Activated naive CD4-positive, alpha-beta T cell treated with anti-CD3 and anti-CD28 coated beads, Interleukin-2, amount 10 ng/mL, durations not matched to agents 7 days and 5 days (primary cell): ENCODE data around the gene DDIAS.

Source experiments
- CTCF ChIA-PET: fragments of 350-600 bp; sonication (Branson Sonifier 250); formaldehyde crosslinking; loops from one replicate; lab custom pipeline; 2021; ENCODE audit warnings: antibody characterized with exemption; lab: Charles Lee
- DNase-seq: peaks from one replicate; pipeline ENCODE4 v3.0.0-alpha.2; 2020
- H3K27ac Mint-ChIP-seq: one replicate; pipeline ENCODE4 v1.8.0; 2021; ENCODE audit warnings: mild to moderate bottlenecking, moderate library complexity, mixed read lengths
- H3K27me3 Mint-ChIP-seq: one replicate; pipeline ENCODE4 v1.8.0; 2021; ENCODE audit warnings: mild to moderate bottlenecking, mixed read lengths
- H3K36me3 Mint-ChIP-seq: one replicate; pipeline ENCODE4 v1.8.0; 2021; ENCODE audit warnings: mixed read lengths
- H3K4me1 Mint-ChIP-seq: one replicate; pipeline ENCODE4 v1.8.0; 2021; ENCODE audit warnings: mixed read lengths
- H3K4me3 Mint-ChIP-seq: one replicate; pipeline ENCODE4 v1.8.0; 2021; ENCODE audit warnings: mild to moderate bottlenecking, moderate library complexity, mixed read lengths
- H3K9me3 Mint-ChIP-seq: one replicate; pipeline ENCODE4 v1.8.0; 2021; ENCODE audit warnings: mixed read lengths

DDIAS gene

GRCh38 chr11:82871646-82872045 lies 29.9 kb upstream of the DDIAS start:
- CTCF ChIA-PET, result no interaction called here
- Mint-ChIP-seq H3K4me1 (peaks cover 51% of the 10 kb centered on the region), H3K36me3 (peaks cover 8% of the 10 kb centered on the region), H3K9me3 (peaks cover 12% of the 10 kb centered on the region), H3K27me3 (peaks cover 9% of the 10 kb centered on the region), H3K4me3 (no peak overlapping the region), H3K27ac (no peak overlapping the region)
- DNase-seq, result no peak

- Mint-ChIP-seq H3K36me3 (peaks cover 11% of the 10 kb centered on the region), H3K9me3 (peaks cover 19% of the 10 kb centered on the region), H3K27me3 (peaks cover 6% of the 10 kb centered on the region), H3K4me3 (no peak overlapping the region), H3K4me1 (peaks cover 48% of the 10 kb centered on the region), H3K27ac (peak overlapping the region; percentile 19)
- CTCF ChIA-PET, result interaction anchor here (0.7 kb wide), 1 partner anchor 190 kb away, joined by 3 read pairs; no protein-coding TSS in a partner anchor
- DNase-seq, result no peak
Observed at GRCh38 chr11:82872377-82873150, 29.0 kb upstream of the DDIAS start.

GRCh38 chr11:82873919-82874333 lies 27.6 kb upstream of the DDIAS start:
- Mint-ChIP-seq H3K9me3 (peaks cover 27% of the 10 kb centered on the region), H3K4me1 (peaks cover 46% of the 10 kb centered on the region), H3K27me3 (peaks cover 4% of the 10 kb centered on the region), H3K36me3 (peaks cover 17% of the 10 kb centered on the region), H3K4me3 (peak overlapping the region; percentile 7), H3K27ac (peak overlapping the region; percentile 78)
- CTCF ChIA-PET, result no interaction called here
- peak; percentile 22 for DNase-seq

- CTCF ChIA-PET, result no interaction called here
- Mint-ChIP-seq H3K4me3 (no peak overlapping the region), H3K36me3 (peaks cover 22% of the 10 kb centered on the region), H3K9me3 (peaks cover 27% of the 10 kb centered on the region), H3K27me3 (no peaks in the 10 kb centered on the region), H3K27ac (no peak overlapping the region), H3K4me1 (peaks cover 46% of the 10 kb centered on the region)
- no peak for DNase-seq
Observed at GRCh38 chr11:82874646-82875523, 26.7 kb upstream of the DDIAS start.

- peaks cover 1% of the 10 kb centered on the region for H3K9me3 Mint-ChIP-seq
- no peaks in the 10 kb centered on the region for H3K4me1 Mint-ChIP-seq
- H3K27ac Mint-ChIP-seq, result no peak overlapping the region
- no peaks in the 10 kb centered on the region for H3K27me3 Mint-ChIP-seq
- CTCF ChIA-PET, result interaction anchor here (0.8 to 1.0 kb wide), 3 partner anchors 16 to 41 kb away, joined by 3 read pairs; no protein-coding TSS in a partner anchor
- peaks cover 5% of the 10 kb centered on the region for H3K36me3 Mint-ChIP-seq
- no peak overlapping the region for H3K4me3 Mint-ChIP-seq
- no peak for DNase-seq
Observed at GRCh38 chr11:82883853-82884252, 17.7 kb upstream of the DDIAS start.

GRCh38 chr11:82889133-82890001 lies 12.2 kb upstream of the DDIAS start:
- CTCF ChIA-PET, result interaction anchor here (1.1 to 1.6 kb wide), 3 partner anchors 22 to 172 kb away, joined by 3 read pairs; no protein-coding TSS in a partner anchor
- no peaks in the 10 kb centered on the region for H3K27me3 Mint-ChIP-seq
- H3K27ac Mint-ChIP-seq, result no peak overlapping the region
- H3K36me3 Mint-ChIP-seq, result no peaks in the 10 kb centered on the region
- no peaks in the 10 kb centered on the region for H3K9me3 Mint-ChIP-seq
- H3K4me1 Mint-ChIP-seq, result no peaks in the 10 kb centered on the region
- no peak for DNase-seq
- no peak overlapping the region for H3K4me3 Mint-ChIP-seq

- Mint-ChIP-seq H3K4me3 (no peak overlapping the region), H3K4me1 (no peaks in the 10 kb centered on the region), H3K27ac (no peak overlapping the region), H3K27me3 (no peaks in the 10 kb centered on the region), H3K9me3 (no peaks in the 10 kb centered on the region), H3K36me3 (no peaks in the 10 kb centered on the region)
- DNase-seq, result no peak
- CTCF ChIA-PET, result interaction anchor here (1.1 to 1.6 kb wide), 3 partner anchors 22 to 173 kb away, joined by 3 read pairs; no protein-coding TSS in a partner anchor
Observed at GRCh38 chr11:82890002-82890341, 11.6 kb upstream of the DDIAS start.

GRCh38 chr11:82890936-82891335 lies 10.6 kb upstream of the DDIAS start:
- Mint-ChIP-seq H3K4me1 (peaks cover 7% of the 10 kb centered on the region), H3K4me3 (no peak overlapping the region), H3K9me3 (no peaks in the 10 kb centered on the region), H3K36me3 (no peaks in the 10 kb centered on the region), H3K27ac (no peak overlapping the region), H3K27me3 (no peaks in the 10 kb centered on the region)
- DNase-seq, result no peak
- CTCF ChIA-PET, result interaction anchor here (1.1 to 1.6 kb wide), 2 partner anchors 23 to 24 kb away, joined by 3 read pairs; no protein-coding TSS in a partner anchor

GRCh38 chr11:82892611-82893169 lies 8.8 kb upstream of the DDIAS start:
- CTCF ChIA-PET, result interaction anchor here (0.9 to 2.3 kb wide), 2 partner anchors 25 to 28 kb away, joined by 3 to 14 read pairs; no protein-coding TSS in a partner anchor
- Mint-ChIP-seq H3K4me1 (peaks cover 13% of the 10 kb centered on the region), H3K36me3 (no peaks in the 10 kb centered on the region), H3K4me3 (no peak overlapping the region), H3K27ac (no peak overlapping the region), H3K27me3 (no peaks in the 10 kb centered on the region), H3K9me3 (no peaks in the 10 kb centered on the region)
- no peak for DNase-seq

GRCh38 chr11:82895437-82896091 lies 6.0 kb upstream of the DDIAS start:
- Mint-ChIP-seq H3K27me3 (no peaks in the 10 kb centered on the region), H3K9me3 (no peaks in the 10 kb centered on the region), H3K4me3 (no peak overlapping the region), H3K36me3 (no peaks in the 10 kb centered on the region), H3K4me1 (peaks cover 29% of the 10 kb centered on the region), H3K27ac (no peak overlapping the region)
- no peak for DNase-seq
- CTCF ChIA-PET, result interaction anchor here (1.2 to 2.6 kb wide), 3 partner anchors 9 to 28 kb away, joined by 3 to 10 read pairs (median 4); no protein-coding TSS in a partner anchor

GRCh38 chr11:82896183-82896582 lies 5.4 kb upstream of the DDIAS start:
- CTCF ChIA-PET, result interaction anchor here (1.2 to 2.6 kb wide), 3 partner anchors 9 to 28 kb away, joined by 3 to 10 read pairs (median 4); no protein-coding TSS in a partner anchor
- H3K9me3 Mint-ChIP-seq, result no peaks in the 10 kb centered on the region
- no peak for DNase-seq
- H3K27me3 Mint-ChIP-seq, result no peaks in the 10 kb centered on the region
- H3K36me3 Mint-ChIP-seq, result no peaks in the 10 kb centered on the region
- peaks cover 29% of the 10 kb centered on the region for H3K4me1 Mint-ChIP-seq
- no peak overlapping the region for H3K27ac Mint-ChIP-seq
- no peak overlapping the region for H3K4me3 Mint-ChIP-seq

GRCh38 chr11:82898241-82898640 lies 3.3 kb upstream of the DDIAS start:
- no peaks in the 10 kb centered on the region for H3K27me3 Mint-ChIP-seq
- H3K27ac Mint-ChIP-seq, result no peak overlapping the region
- no peak overlapping the region for H3K4me3 Mint-ChIP-seq
- CTCF ChIA-PET, result interaction anchor here (1.5 to 4.2 kb wide), 2 partner anchors 31 to 352 kb away, joined by 4 to 33 read pairs; no protein-coding TSS in a partner anchor
- H3K9me3 Mint-ChIP-seq, result no peaks in the 10 kb centered on the region
- H3K4me1 Mint-ChIP-seq, result peaks cover 44% of the 10 kb centered on the region
- no peak for DNase-seq
- no peaks in the 10 kb centered on the region for H3K36me3 Mint-ChIP-seq
